H1 (cell line): ENCODE data around the gene SMG7. TPM values are rescaled to one million over a fixed set of nuclear protein-coding genes. Genes with fewer than 3 reads are reported as not detected.

Experiments
- CEBPB ChIP-seq: IDR thresholded peaks from 2 replicates; pipeline ENCODE4 v1.6.1; 2012; ENCODE audit warnings: low read depth, low read length
- KDM5A ChIP-seq: fragments of 200-600 bp; IDR thresholded peaks from 2 replicates; pipeline ENCODE4 v1.7.1; 2012; ENCODE audit warnings: mild to moderate bottlenecking, low read length, inconsistent platforms, mixed read lengths
- NANOG ChIP-seq: IDR thresholded peaks from 2 replicates; pipeline ENCODE4 v1.6.1; 2011; ENCODE audit warnings: low read length, low read depth, mild to moderate bottlenecking, inconsistent platforms; ENCODE audit not compliant: insufficient read depth, poor library complexity, severe bottlenecking
- SIRT6 ChIP-seq: IDR thresholded peaks from one replicate; pipeline ENCODE4 v1.7.1; 2012; ENCODE audit warnings: low read length, inconsistent platforms
- YY1 ChIP-seq: IDR thresholded peaks from 2 replicates; pipeline ENCODE4 v1.6.1; 2011; ENCODE audit warnings: low read depth, mild to moderate bottlenecking, low read length
- polyA plus RNA-seq, 7 experiments: library from polyadenylated mRNA; depleted of rRNA in 3 of 7; stranded (reverse) in 5 of 7; unstranded in 2 of 7; fragments of >200 nt in 5 of 7; fragments of 200-250 nt in 2 of 7; gene quantifications; 1 replicate in 5 of 7; 2 replicates in 1 of 7; 4 replicates in 1 of 7; pipeline versions ENCODE4 v1.2.1 to v1.2.3, GENCODE V29; 2011 to 2013; ENCODE audit warnings: missing spikeins in 2 of 7, mixed read lengths in 2 of 7
- total RNA-seq: library from RNA; stranded (reverse); fragmentation: NEBNext Ultra II Directional; extraction: Animal tissue kit (Norgen Biotek cat#: 25700); gene quantifications from 2 replicates; pipeline ENCODE4 v1.2.1, GENCODE V29; 2021
- TF ChIP-seq, protein P1 (sequence below): IDR thresholded peaks from 2 replicates; pipeline ENCODE4 v1.6.1; 2012; ENCODE audit warnings: low read length, inconsistent platforms
- TF ChIP-seq, protein P2 (sequence below), 3 experiments: IDR thresholded peaks; 1 replicate in 2 of 3; 2 replicates in 1 of 3; pipeline versions ENCODE4 v1.5.1 to v1.6.1; 2011; ENCODE audit warnings: low read length in 3 of 3, mild to moderate bottlenecking in 3 of 3, inconsistent platforms in 2 of 3, low read depth in 1 of 3, moderate library complexity in 1 of 3; ENCODE audit not compliant: insufficient read depth in 1 of 3; ENCODE audit errors: control extremely low read depth in 1 of 3

Gene SMG7
- total and polyA plus RNA-seq, 2 of the 8 experiments (the other 6 are each of a cell fraction or from before 2014, with no cell fraction given): 39.3 to 65.6 TPM

DNA sequence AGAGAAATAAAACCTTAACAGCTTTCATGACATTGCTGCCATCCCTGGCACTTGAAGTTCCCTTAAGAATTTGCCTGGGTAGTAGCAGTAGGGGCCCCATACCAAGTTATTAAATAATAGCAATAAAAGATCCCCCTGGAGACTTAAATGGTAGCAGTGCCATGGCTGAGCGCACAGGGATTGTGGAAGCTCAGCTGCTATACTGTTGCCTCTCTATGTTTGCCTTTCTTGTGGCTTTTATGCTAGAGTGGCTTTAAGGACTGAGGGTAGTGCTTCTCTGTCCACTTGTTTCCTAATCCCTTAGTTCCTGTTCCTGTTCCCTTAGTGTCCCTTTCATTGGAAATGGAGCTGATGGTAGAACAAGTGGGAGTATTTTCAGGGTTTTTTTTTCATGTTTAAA, 75.8 kb downstream of the SMG7 start (continued):
- TF ChIP-seq YY1: no peak
- TF ChIP-seq, protein P1, sequence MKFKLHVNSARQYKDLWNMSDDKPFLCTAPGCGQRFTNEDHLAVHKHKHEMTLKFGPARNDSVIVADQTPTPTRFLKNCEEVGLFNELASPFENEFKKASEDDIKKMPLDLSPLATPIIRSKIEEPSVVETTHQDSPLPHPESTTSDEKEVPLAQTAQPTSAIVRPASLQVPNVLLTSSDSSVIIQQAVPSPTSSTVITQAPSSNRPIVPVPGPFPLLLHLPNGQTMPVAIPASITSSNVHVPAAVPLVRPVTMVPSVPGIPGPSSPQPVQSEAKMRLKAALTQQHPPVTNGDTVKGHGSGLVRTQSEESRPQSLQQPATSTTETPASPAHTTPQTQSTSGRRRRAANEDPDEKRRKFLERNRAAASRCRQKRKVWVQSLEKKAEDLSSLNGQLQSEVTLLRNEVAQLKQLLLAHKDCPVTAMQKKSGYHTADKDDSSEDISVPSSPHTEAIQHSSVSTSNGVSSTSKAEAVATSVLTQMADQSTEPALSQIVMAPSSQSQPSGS: no peak
- TF ChIP-seq NANOG: no peak
- TF ChIP-seq, protein P2, sequence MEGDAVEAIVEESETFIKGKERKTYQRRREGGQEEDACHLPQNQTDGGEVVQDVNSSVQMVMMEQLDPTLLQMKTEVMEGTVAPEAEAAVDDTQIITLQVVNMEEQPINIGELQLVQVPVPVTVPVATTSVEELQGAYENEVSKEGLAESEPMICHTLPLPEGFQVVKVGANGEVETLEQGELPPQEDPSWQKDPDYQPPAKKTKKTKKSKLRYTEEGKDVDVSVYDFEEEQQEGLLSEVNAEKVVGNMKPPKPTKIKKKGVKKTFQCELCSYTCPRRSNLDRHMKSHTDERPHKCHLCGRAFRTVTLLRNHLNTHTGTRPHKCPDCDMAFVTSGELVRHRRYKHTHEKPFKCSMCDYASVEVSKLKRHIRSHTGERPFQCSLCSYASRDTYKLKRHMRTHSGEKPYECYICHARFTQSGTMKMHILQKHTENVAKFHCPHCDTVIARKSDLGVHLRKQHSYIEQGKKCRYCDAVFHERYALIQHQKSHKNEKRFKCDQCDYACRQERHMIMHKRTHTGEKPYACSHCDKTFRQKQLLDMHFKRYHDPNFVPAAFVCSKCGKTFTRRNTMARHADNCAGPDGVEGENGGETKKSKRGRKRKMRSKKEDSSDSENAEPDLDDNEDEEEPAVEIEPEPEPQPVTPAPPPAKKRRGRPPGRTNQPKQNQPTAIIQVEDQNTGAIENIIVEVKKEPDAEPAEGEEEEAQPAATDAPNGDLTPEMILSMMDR (IDR thresholded peaks at IDR 0.05; ENCODE audit: control extremely low read depth in 1 of 3, insufficient read depth in 1 of 3, low read depth in 1 of 3, low read length in 3 of 3): no peak
- TF ChIP-seq KDM5A: no peak
- no peak for TF ChIP-seq CEBPB
- no peak for TF ChIP-seq SIRT6
- TF ChIP-seq, all 59 proteins: peak for 0
